Erythroblast (primary cell): Measurements from ENCODE around the gene TPD52L3.

ENCODE experiments used
- DNase-seq, 2 experiments: peaks; one replicate each; lab custom pipeline; 2025; lab: John Stamatoyannopoulos, UW
- GATA1 ChIP-seq: IDR thresholded peaks from 2 replicates; pipeline ENCODE4 v1.6.1; 2011; ENCODE audit warnings: low read depth, mild to moderate bottlenecking, control low read depth, low read length, moderate library complexity
- POLR2A ChIP-seq: IDR thresholded peaks from 2 replicates; pipeline ENCODE4 v1.6.1; 2011; ENCODE audit warnings: mild to moderate bottlenecking, low read length

The TPD52L3 gene

GRCh38 chr9:6328103-6328502 lies at the start of gene TPD52L3:
TPD52L3 (plus strand) TSS chr9:6328375; CDS start chr9:6328596, 221 bp downstream.
- no peak for DNase-seq
- TF ChIP-seq POLR2A (no peak), GATA1 (no peak)

- TF ChIP-seq POLR2A (no peak), GATA1 (no peak)
- no peak for DNase-seq
Measured at GRCh38 chr9:6301858-6302257, 26.3 kb upstream of the TPD52L3 start.

- no peak for DNase-seq
- TF ChIP-seq POLR2A (no peak), GATA1 (no peak)
Measured at GRCh38 chr9:6302417-6302816, 25.8 kb upstream of the TPD52L3 start.

- TF ChIP-seq POLR2A, result no peak
- TF ChIP-seq GATA1, result no peak
- DNase-seq, result no peak
Measured at GRCh38 chr9:6304232-6304631, 23.9 kb upstream of the TPD52L3 start.

- peak; percentile 7 to 28 for DNase-seq
- TF ChIP-seq POLR2A (no peak), GATA1 (no peak)
Measured at GRCh38 chr9:6305954-6306563, 22.1 kb upstream of the TPD52L3 start.

GRCh38 chr9:6307551-6308096 lies 20.6 kb upstream of the TPD52L3 start:
- no peak for TF ChIP-seq POLR2A
- no peak for TF ChIP-seq GATA1
- DNase-seq, result no peak

GRCh38 chr9:6330958-6331634 lies 2.9 kb downstream of the TPD52L3 start:
- no peak for TF ChIP-seq POLR2A
- TF ChIP-seq GATA1, result no peak
- DNase-seq, result no peak

- TF ChIP-seq POLR2A (no peak), GATA1 (no peak)
- DNase-seq, result no peak
Measured at GRCh38 chr9:6334305-6334704, 6.1 kb downstream of the TPD52L3 start.

GRCh38 chr9:6348766-6349165 lies 20.6 kb downstream of the TPD52L3 start:
- TF ChIP-seq POLR2A (no peak), GATA1 (no peak)
- DNase-seq, result no peak

- TF ChIP-seq POLR2A (no peak), GATA1 (no peak)
- no peak for DNase-seq
Measured at GRCh38 chr9:6351737-6352136, 23.6 kb downstream of the TPD52L3 start.

- TF ChIP-seq POLR2A (no peak), GATA1 (no peak)
- peak; percentile 54 to 70 for DNase-seq
Measured at GRCh38 chr9:6354072-6354686, 26.0 kb downstream of the TPD52L3 start.

- DNase-seq, result no peak
- TF ChIP-seq POLR2A (no peak), GATA1 (no peak)
Measured at GRCh38 chr9:6355728-6356127, 27.6 kb downstream of the TPD52L3 start.

- DNase-seq, result no peak
- TF ChIP-seq GATA1 (no peak), POLR2A (no peak)
Measured at GRCh38 chr9:6356441-6356840, 28.3 kb downstream of the TPD52L3 start.

GRCh38 chr9:6356904-6357303 lies 28.7 kb downstream of the TPD52L3 start:
- TF ChIP-seq POLR2A (no peak), GATA1 (no peak)
- no peak for DNase-seq
